Fibroblast of skin of back (primary cell): Measurements from ENCODE around the gene ZNF202.
"Not testable (repeated sequence)": the region's sequence is repeated elsewhere in the genome, so short reads cannot be mapped to it uniquely, and the experiment has no call there.

Experiments used
- DNase-seq: peaks from one replicate; pipeline ENCODE4 v3.0.0-alpha.2; 2013

ZNF202 gene

GRCh38 chr11:123740787-123741158 is 687 bp downstream of the ZNF202 start:
- no peak for DNase-seq

- DNase-seq: no peak
These were observed 3.1 kb downstream of the ZNF202 start for GRCh38 chr11:123738374-123738773.

GRCh38 chr11:123736769-123737168 is 4.7 kb downstream of the ZNF202 start:
- no peak for DNase-seq

- no peak for DNase-seq
These were observed 11.9 kb downstream of the ZNF202 start for GRCh38 chr11:123729602-123730001.

- DNase-seq: no peak
These were observed 15.3 kb downstream of the ZNF202 start for GRCh38 chr11:123725995-123726655.

GRCh38 chr11:123719452-123719851 is 22.0 kb downstream of the ZNF202 start:
- DNase-seq: peak; percentile 61

- no peak for DNase-seq
These were observed 23.0 kb downstream of the ZNF202 start for GRCh38 chr11:123718469-123718868.

- DNase-seq: no peak
These were observed 23.4 kb downstream of the ZNF202 start for GRCh38 chr11:123718063-123718462.

GRCh38 chr11:123712627-123713026 is 28.8 kb downstream of the ZNF202 start:
- DNase-seq: not testable (repeated sequence)

GRCh38 chr11:123707606-123708205 is 33.8 kb downstream of the ZNF202 start:
- peak; percentile 74 for DNase-seq

- DNase-seq: no peak
These were observed 34.3 kb downstream of the ZNF202 start for GRCh38 chr11:123707206-123707605.

GRCh38 chr11:123704341-123704740 is 37.1 kb downstream of the ZNF202 start:
- no peak for DNase-seq

GRCh38 chr11:123702696-123703095 is 38.8 kb downstream of the ZNF202 start:
- DNase-seq: no peak

GRCh38 chr11:123702139-123702538 is 39.3 kb downstream of the ZNF202 start:
- peak; percentile 30 for DNase-seq

- no peak for DNase-seq
These were observed 40.7 kb downstream of the ZNF202 start for GRCh38 chr11:123700772-123701171.

- no peak for DNase-seq
These were observed 42.8 kb downstream of the ZNF202 start for GRCh38 chr11:123698546-123699127.

- DNase-seq: no peak
These were observed 45.3 kb downstream of the ZNF202 start for GRCh38 chr11:123696183-123696582.

GRCh38 chr11:123695231-123695630 is 46.2 kb downstream of the ZNF202 start:
- no peak for DNase-seq

- DNase-seq: no peak
These were observed 46.9 kb downstream of the ZNF202 start for GRCh38 chr11:123694551-123694950.

- no peak for DNase-seq
These were observed 48.5 kb downstream of the ZNF202 start for GRCh38 chr11:123692961-123693360.

- peak; percentile 16 for DNase-seq
These were observed 51.0 kb downstream of the ZNF202 start for GRCh38 chr11:123690485-123690884.

GRCh38 chr11:123684601-123685000 is 56.9 kb downstream of the ZNF202 start:
- DNase-seq: no peak

- DNase-seq: no peak
These were observed 57.9 kb downstream of the ZNF202 start for GRCh38 chr11:123683428-123684170.
